MM.1S (cell line): ENCODE data around the gene NDUFS2.

Experiments
- DNase-seq: peaks from one replicate; pipeline ENCODE4 v3.0.0-alpha.2; 2015
- H2AFZ ChIP-seq: fragments of 300-600 bp; sonication (generic); 2 replicates; pipeline ENCODE4 v1.6.0; 2016; ENCODE audit warnings: antibody characterized with exemption, low read length
- H3F3A ChIP-seq: fragments of 300-600 bp; sonication (generic); 2 replicates; pipeline ENCODE4 v1.6.1; 2016; ENCODE audit warnings: mild to moderate bottlenecking, antibody characterized with exemption, low read length, moderate library complexity, mixed read lengths; ENCODE audit not compliant: insufficient read depth
- H3K27ac ChIP-seq: fragments of 300-600 bp; sonication (generic); 2 replicates; pipeline ENCODE4 v1.5.1; 2016; ENCODE audit warnings: mild to moderate bottlenecking, low read length
- H3K27me3 ChIP-seq: fragments of 300-600 bp; sonication (generic); replicated peaks from 2 replicates; pipeline ENCODE4 v1.6.0; 2016; ENCODE audit warnings: low read length; ENCODE audit not compliant: insufficient read depth
- H3K36me3 ChIP-seq: fragments of 300-600 bp; sonication (generic); replicated peaks from 2 replicates; pipeline ENCODE4 v1.6.1; 2016; ENCODE audit warnings: mild to moderate bottlenecking, low read length, mixed read lengths; ENCODE audit not compliant: insufficient read depth
- H3K4me1 ChIP-seq: fragments of 300-600 bp; sonication (generic); 2 replicates; pipeline ENCODE4 v1.6.1; 2016; ENCODE audit warnings: low read length, mixed read lengths
- H3K4me2 ChIP-seq: fragments of 300-600 bp; sonication (generic); 2 replicates; pipeline ENCODE4 v1.6.0; 2016; ENCODE audit warnings: low read depth, low read length
- H3K4me3 ChIP-seq: fragments of 300-600 bp; sonication (generic); 2 replicates; pipeline ENCODE4 v1.5.1; 2016; ENCODE audit warnings: low read length, mixed read lengths
- H3K79me2 ChIP-seq: fragments of 300-600 bp; sonication (generic); 2 replicates; pipeline ENCODE4 v1.6.1; 2016; ENCODE audit warnings: mixed run types, low read length, mixed read lengths
- H3K9ac ChIP-seq: fragments of 300-600 bp; sonication (generic); 2 replicates; pipeline ENCODE4 v1.6.1; 2016; ENCODE audit warnings: low read length, mixed read lengths
- H3K9me2 ChIP-seq: fragments of 300-600 bp; sonication (generic); replicated peaks from 2 replicates; pipeline ENCODE4 v1.6.1; 2016; ENCODE audit warnings: mild to moderate bottlenecking, low read length, mixed read lengths; ENCODE audit not compliant: insufficient read depth
- H3K9me3 ChIP-seq: fragments of 300-600 bp; sonication (generic); replicated peaks from 2 replicates; pipeline ENCODE4 v1.6.1; 2016; ENCODE audit warnings: mild to moderate bottlenecking, low read length, mixed read lengths; ENCODE audit not compliant: insufficient read depth
- H4K20me1 ChIP-seq: fragments of 300-600 bp; sonication (generic); 2 replicates; pipeline ENCODE4 v1.6.1; 2016; ENCODE audit warnings: mild to moderate bottlenecking, low read length, moderate library complexity, mixed read lengths; ENCODE audit not compliant: insufficient read depth
- EZH2 ChIP-seq: fragments of 300-600 bp; sonication (generic); optimal IDR thresholded peaks from 2 replicates; pipeline ENCODE3; 2017; ENCODE audit warnings: low read depth, mild to moderate bottlenecking, antibody characterized with exemption, low read length, mixed read lengths
- EZH2phosphoT487 ChIP-seq: fragments of 300-600 bp; sonication (generic); IDR thresholded peaks from 2 replicates; pipeline ENCODE4 v1.6.1; 2018; ENCODE audit warnings: antibody characterized with exemption, low read length
- TF ChIP-seq, protein P1 (sequence below): fragments of 300-600 bp; sonication (generic); IDR thresholded peaks from 2 replicates; pipeline ENCODE4 v1.5.1; 2016; ENCODE audit warnings: antibody characterized with exemption, low read length, mixed read lengths

NDUFS2 gene

DNA sequence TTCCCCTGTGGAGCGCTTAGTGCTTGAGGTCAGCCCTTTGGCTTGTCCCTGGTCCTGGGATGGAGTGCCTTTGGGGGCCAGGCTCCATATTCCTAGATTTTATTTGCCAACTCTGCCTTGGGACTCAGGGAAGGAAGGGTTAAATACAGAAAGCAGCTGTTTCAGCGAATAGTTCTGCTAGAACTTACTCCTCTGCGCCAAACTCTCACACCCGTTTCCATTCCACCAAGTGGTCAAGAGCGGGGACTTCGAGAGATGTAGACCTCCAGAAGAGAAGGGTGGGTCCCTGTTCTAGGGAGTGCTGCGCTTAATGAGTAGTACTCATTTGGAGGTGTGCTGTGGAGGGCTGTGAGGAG lies 23.0 kb downstream of the NDUFS2 start:
- Histone ChIP-seq H4K20me1 (no peaks in the 10 kb centered on the region), H3K27ac (peak overlapping the region; percentile 21; the same call in 1 of the 2 replicates), H3K4me3 (peak overlapping the region; percentile 3; the same call in 1 of the 2 replicates), H3K79me2 (peaks cover 27% of the 10 kb centered on the region), H3K4me2 (peak overlapping the region; percentile 49), H3K36me3 (0 out of 2 replicates have a peak, but pooled peaks cover 5% of the 10 kb centered on the region), H3K27me3 (no peaks in the 10 kb centered on the region), H3F3A (peaks cover 16% of the 10 kb centered on the region), H3K9ac (peak overlapping the region; percentile 1; the same call in 1 of the 2 replicates), H3K9me3 (no peaks in the 10 kb centered on the region), H3K4me1 (peaks cover 19% of the 10 kb centered on the region), H2AFZ (peak overlapping the region; percentile 62), H3K9me2 (no peaks in the 10 kb centered on the region)
- no peak for DNase-seq
- TF ChIP-seq EZH2, result no peak

- H3K9me3 ChIP-seq, result no peaks in the 10 kb centered on the region
- peak within 1 kb of the TSS; percentile 79 for H3K9ac ChIP-seq
- TF ChIP-seq, protein P1, sequence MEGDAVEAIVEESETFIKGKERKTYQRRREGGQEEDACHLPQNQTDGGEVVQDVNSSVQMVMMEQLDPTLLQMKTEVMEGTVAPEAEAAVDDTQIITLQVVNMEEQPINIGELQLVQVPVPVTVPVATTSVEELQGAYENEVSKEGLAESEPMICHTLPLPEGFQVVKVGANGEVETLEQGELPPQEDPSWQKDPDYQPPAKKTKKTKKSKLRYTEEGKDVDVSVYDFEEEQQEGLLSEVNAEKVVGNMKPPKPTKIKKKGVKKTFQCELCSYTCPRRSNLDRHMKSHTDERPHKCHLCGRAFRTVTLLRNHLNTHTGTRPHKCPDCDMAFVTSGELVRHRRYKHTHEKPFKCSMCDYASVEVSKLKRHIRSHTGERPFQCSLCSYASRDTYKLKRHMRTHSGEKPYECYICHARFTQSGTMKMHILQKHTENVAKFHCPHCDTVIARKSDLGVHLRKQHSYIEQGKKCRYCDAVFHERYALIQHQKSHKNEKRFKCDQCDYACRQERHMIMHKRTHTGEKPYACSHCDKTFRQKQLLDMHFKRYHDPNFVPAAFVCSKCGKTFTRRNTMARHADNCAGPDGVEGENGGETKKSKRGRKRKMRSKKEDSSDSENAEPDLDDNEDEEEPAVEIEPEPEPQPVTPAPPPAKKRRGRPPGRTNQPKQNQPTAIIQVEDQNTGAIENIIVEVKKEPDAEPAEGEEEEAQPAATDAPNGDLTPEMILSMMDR, result peak; percentile 84
- no peak for TF ChIP-seq EZH2
- peak within 1 kb of the TSS; percentile 89 for H3K4me3 ChIP-seq
- H3F3A ChIP-seq, result peaks cover 16% of the 10 kb centered on the region
- H3K4me1 ChIP-seq, result peaks cover 19% of the 10 kb centered on the region
- H3K9me2 ChIP-seq, result no peaks in the 10 kb centered on the region
- peak within 1 kb of the TSS; percentile 95 for H3K4me2 ChIP-seq
- H3K36me3 ChIP-seq, result 0 out of 2 replicates have a peak, but pooled peaks cover 5% of the 10 kb centered on the region
- no peaks in the 10 kb centered on the region for H3K27me3 ChIP-seq
- peaks cover 27% of the 10 kb centered on the region for H3K79me2 ChIP-seq
- peak within 1 kb of the TSS; percentile 86 for H2AFZ ChIP-seq
- peak within 1 kb of the TSS; percentile 49; the same call in 1 of the 2 replicates for H3K27ac ChIP-seq
- peak; percentile 100 for DNase-seq
- no peaks in the 10 kb centered on the region for H4K20me1 ChIP-seq
Observed at GRCh38 chr1:161225534-161226319, 23.6 kb downstream of the NDUFS2 start, which contains the start of gene TOMM40L. Gene TOMM40L (plus strand): TSS chr1:161226060. CDS start chr1:161226490, 430 bp downstream.

- TF ChIP-seq, protein P1, result no peak
- TF ChIP-seq EZH2phosphoT487 (no peak), EZH2 (no peak)
- 0 out of 2 replicates have a peak, but pooled peaks cover 5% of the 10 kb centered on the region for H3K36me3 ChIP-seq
- H2AFZ ChIP-seq, result peak overlapping the region; percentile 86
- peaks cover 16% of the 10 kb centered on the region for H3F3A ChIP-seq
- no peaks in the 10 kb centered on the region for H3K9me2 ChIP-seq
- H3K27me3 ChIP-seq, result no peaks in the 10 kb centered on the region
- peaks cover 19% of the 10 kb centered on the region for H3K4me1 ChIP-seq
- H3K9ac ChIP-seq, result peak overlapping the region; percentile 79
- H3K9me3 ChIP-seq, result no peaks in the 10 kb centered on the region
- peaks cover 27% of the 10 kb centered on the region for H3K79me2 ChIP-seq
- DNase-seq, result peak; percentile 28
- peak overlapping the region; percentile 49; the same call in 1 of the 2 replicates for H3K27ac ChIP-seq
- H3K4me2 ChIP-seq, result peak overlapping the region; percentile 95
- H3K4me3 ChIP-seq, result peak overlapping the region; percentile 89
- no peaks in the 10 kb centered on the region for H4K20me1 ChIP-seq
Observed at GRCh38 chr1:161226320-161226711, 24.1 kb downstream of the NDUFS2 start.
